Colonic mucosa (tissue), 4 donors: ENCODE measurements around the gene NFIA. TPM values are rescaled to one million over a fixed set of nuclear protein-coding genes. Genes with fewer than 3 reads are reported as not detected.
A peak's percentile ranks its signal among the peaks of the same experiment; 100 is the strongest.

Experiments
- DNase-seq: peaks from one replicate; pipeline ENCODE4 v3.0.0-alpha.2; 2020
- H3K27ac ChIP-seq: fragments of 200-600 bp; one replicate; pipeline ENCODE4 v1.8.0; 2021
- H3K27me3 ChIP-seq: fragments of 200-600 bp; one replicate; pipeline ENCODE4 v1.8.0; 2021
- H3K36me3 ChIP-seq: fragments of 200-600 bp; one replicate; pipeline ENCODE4 v1.8.0; 2021
- H3K4me1 ChIP-seq: fragments of 200-600 bp; one replicate; pipeline ENCODE4 v1.8.0; 2021; ENCODE audit warnings: mild to moderate bottlenecking
- H3K4me3 ChIP-seq: fragments of 200-600 bp; one replicate; pipeline ENCODE4 v1.8.0; 2021
- H3K9ac ChIP-seq, 2 donors: one replicate each; pipeline ENCODE4 v1.7.0; 2013; ENCODE audit warnings: control low read depth in 2 of 2, low read depth in 2 of 2, low read length in 2 of 2
- H3K9me3 ChIP-seq: fragments of 200-600 bp; one replicate; pipeline ENCODE4 v1.8.0; 2021
- CTCF ChIP-seq: fragments of 200-600 bp; IDR thresholded peaks from one replicate; pipeline ENCODE4 v1.8.0; 2022; ENCODE audit warnings: antibody characterized with exemption, mild to moderate bottlenecking
- intact Hi-C: fragments of 100-400 bp; cut with DNase I; formaldehyde crosslinking; loops from one replicate; pipeline ENCODE4 v1.14.1; 2022
- total RNA-seq, 2 donors: library from RNA; stranded (reverse); fragmentation: NEBNext Ultra II Directional in 1 of 2; extraction: Animal tissue kit (Norgen Biotek cat#: 25700) in 1 of 2; gene quantifications; one replicate each; pipeline ENCODE4 v1.2.1, GENCODE V29; 2021
- donor health status: healthy.
- donor health status: DM: no; HTN: no; CAD: no.
- donor health status: DM: no; HTN: no; CAD: no.

NFIA gene
- total RNA-seq, 2 donors from 2014 or later: 36.0 to 44.2 TPM

- TF ChIP-seq CTCF: no peak
- Histone ChIP-seq H3K4me1 (no peaks in the 10 kb centered on the region), H3K4me3 (no peak overlapping the region), H3K9me3 (no peaks in the 10 kb centered on the region), H3K27me3 (no peaks in the 10 kb centered on the region), H3K27ac (no peak overlapping the region), H3K9ac (no peak overlapping the region), H3K36me3 (no peaks in the 10 kb centered on the region)
- DNase-seq: no peak
- intact Hi-C loops: no loop called here
Observed at GRCh38 chr1:61247881-61248752, 165.8 kb downstream of the NFIA start.

- H3K9ac ChIP-seq: no peak overlapping the region
- no peak for TF ChIP-seq CTCF
- H3K27ac ChIP-seq: no peak overlapping the region
- intact Hi-C loops: no loop called here
- no peaks in the 10 kb centered on the region for H3K9me3 ChIP-seq
- H3K4me3 ChIP-seq: no peak overlapping the region
- no peaks in the 10 kb centered on the region for H3K36me3 ChIP-seq
- no peak for DNase-seq
- H3K4me1 ChIP-seq: peaks cover 7% of the 10 kb centered on the region
- no peaks in the 10 kb centered on the region for H3K27me3 ChIP-seq
Observed at GRCh38 chr1:61250933-61251332, 168.6 kb downstream of the NFIA start.

GRCh38 chr1:61253059-61253735 is 170.8 kb downstream of the NFIA start:
- Histone ChIP-seq H3K4me1 (peaks cover 7% of the 10 kb centered on the region), H3K4me3 (no peak overlapping the region), H3K9me3 (no peaks in the 10 kb centered on the region), H3K36me3 (no peaks in the 10 kb centered on the region), H3K9ac (no peak overlapping the region), H3K27ac (no peak overlapping the region), H3K27me3 (no peaks in the 10 kb centered on the region)
- TF ChIP-seq CTCF: no peak
- peak; percentile 89 for DNase-seq
- intact Hi-C loops: no loop called here

GRCh38 chr1:61253912-61254633 is 171.7 kb downstream of the NFIA start:
- DNase-seq: no peak
- Histone ChIP-seq H3K9me3 (no peaks in the 10 kb centered on the region), H3K36me3 (no peaks in the 10 kb centered on the region), H3K27ac (peak overlapping the region; percentile 49), H3K4me1 (peaks cover 7% of the 10 kb centered on the region), H3K9ac (no peak overlapping the region), H3K27me3 (no peaks in the 10 kb centered on the region), H3K4me3 (no peak overlapping the region)
- no peak for TF ChIP-seq CTCF
- intact Hi-C loops: no loop called here

GRCh38 chr1:61254634-61255357 is 172.4 kb downstream of the NFIA start:
- no peaks in the 10 kb centered on the region for H3K9me3 ChIP-seq
- TF ChIP-seq CTCF: no peak
- intact Hi-C loops: no loop called here
- H3K4me3 ChIP-seq: no peak overlapping the region
- no peaks in the 10 kb centered on the region for H3K27me3 ChIP-seq
- peak; percentile 38 for DNase-seq
- H3K4me1 ChIP-seq: peaks cover 7% of the 10 kb centered on the region
- peak overlapping the region; percentile 49 for H3K27ac ChIP-seq
- no peaks in the 10 kb centered on the region for H3K36me3 ChIP-seq
- no peak overlapping the region for H3K9ac ChIP-seq
